Activated CD8-positive, alpha-beta memory T cell treated with anti-CD3 and anti-CD28 coated beads for 24 hours (primary cell): ENCODE results near the gene ANAPC2.
A peak's percentile ranks its signal among the peaks of the same experiment; 100 is the strongest.

ENCODE experiments used
- DNase-seq: peaks from one replicate; pipeline ENCODE4 v3.0.0-alpha.2; 2020

ANAPC2 gene, protein sequence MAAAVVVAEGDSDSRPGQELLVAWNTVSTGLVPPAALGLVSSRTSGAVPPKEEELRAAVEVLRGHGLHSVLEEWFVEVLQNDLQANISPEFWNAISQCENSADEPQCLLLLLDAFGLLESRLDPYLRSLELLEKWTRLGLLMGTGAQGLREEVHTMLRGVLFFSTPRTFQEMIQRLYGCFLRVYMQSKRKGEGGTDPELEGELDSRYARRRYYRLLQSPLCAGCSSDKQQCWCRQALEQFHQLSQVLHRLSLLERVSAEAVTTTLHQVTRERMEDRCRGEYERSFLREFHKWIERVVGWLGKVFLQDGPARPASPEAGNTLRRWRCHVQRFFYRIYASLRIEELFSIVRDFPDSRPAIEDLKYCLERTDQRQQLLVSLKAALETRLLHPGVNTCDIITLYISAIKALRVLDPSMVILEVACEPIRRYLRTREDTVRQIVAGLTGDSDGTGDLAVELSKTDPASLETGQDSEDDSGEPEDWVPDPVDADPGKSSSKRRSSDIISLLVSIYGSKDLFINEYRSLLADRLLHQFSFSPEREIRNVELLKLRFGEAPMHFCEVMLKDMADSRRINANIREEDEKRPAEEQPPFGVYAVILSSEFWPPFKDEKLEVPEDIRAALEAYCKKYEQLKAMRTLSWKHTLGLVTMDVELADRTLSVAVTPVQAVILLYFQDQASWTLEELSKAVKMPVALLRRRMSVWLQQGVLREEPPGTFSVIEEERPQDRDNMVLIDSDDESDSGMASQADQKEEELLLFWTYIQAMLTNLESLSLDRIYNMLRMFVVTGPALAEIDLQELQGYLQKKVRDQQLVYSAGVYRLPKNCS

DNA sequence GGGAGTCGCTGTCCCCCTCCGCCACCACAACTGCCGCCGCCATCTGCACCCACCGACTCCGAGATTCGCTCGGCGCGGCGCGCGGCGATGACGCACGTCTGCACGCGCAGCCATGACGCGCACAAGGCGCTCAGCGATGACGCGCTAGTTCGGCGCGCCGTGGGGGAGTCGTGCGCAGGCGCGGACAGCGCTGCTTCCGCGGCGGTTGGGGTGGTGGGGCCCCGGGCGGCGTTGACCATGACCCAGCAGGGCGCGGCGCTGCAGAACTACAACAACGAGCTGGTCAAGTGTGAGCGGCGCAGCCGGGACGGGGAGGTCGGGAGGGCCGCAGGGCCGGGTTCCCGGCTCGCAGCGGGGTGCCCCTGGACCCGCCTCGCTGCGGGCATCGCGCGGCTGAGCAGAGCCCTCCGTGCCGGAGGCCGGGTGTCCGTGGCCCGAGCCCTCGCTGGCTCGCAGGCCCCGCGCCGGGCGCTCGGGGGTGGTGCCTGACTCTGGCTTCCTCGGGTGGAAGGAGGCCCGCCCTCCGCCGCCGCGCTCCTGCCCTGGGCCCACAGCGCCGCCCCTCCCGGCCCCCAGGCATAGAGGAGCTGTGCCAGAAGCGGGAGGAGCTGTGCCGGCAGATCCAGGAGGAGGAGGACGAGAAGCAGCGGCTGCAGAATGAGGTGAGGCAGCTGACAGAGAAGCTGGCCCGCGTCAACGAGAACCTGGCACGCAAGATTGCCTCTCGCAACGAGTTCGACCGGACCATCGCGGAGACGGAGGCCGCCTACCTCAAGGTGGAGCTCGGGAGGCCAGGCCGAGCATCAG lies at the start of gene ANAPC2, which contains the start of gene SSNA1:
ANAPC2 (minus strand) TSS at position 71 of the 807 bp plus-strand sequence; CDS start at position 43, 28 bp downstream.
SSNA1 (plus strand) TSS at position 187 of the 807 bp plus-strand sequence; CDS start at position 238, 51 bp downstream.
- DNase-seq = peak; percentile 98

DNA sequence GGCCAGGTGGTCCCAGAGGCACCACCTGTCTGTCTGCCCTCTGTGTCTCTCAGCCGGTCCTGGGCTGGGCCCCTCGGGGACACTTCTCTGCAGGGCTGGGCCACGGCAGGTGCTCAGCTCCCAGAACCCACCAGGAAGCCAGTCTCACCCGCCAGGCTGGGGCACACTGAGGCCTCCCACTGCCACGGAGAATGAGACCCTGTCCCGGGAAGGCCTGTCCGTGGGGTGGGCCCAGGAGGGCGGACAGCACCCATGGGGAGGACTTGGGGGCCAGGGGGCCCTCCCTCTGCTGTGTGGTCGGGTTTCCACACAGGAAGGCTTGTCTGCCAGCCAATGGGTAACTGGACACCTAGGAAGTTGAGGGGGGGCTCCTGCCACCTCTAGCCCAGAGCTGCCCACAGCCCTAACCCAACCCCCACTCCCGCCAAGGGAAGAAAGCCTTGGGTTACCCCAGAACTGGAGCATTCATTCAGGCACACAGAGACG lies 48.6 kb upstream of the ANAPC2 start:
- DNase-seq = no peak

DNA sequence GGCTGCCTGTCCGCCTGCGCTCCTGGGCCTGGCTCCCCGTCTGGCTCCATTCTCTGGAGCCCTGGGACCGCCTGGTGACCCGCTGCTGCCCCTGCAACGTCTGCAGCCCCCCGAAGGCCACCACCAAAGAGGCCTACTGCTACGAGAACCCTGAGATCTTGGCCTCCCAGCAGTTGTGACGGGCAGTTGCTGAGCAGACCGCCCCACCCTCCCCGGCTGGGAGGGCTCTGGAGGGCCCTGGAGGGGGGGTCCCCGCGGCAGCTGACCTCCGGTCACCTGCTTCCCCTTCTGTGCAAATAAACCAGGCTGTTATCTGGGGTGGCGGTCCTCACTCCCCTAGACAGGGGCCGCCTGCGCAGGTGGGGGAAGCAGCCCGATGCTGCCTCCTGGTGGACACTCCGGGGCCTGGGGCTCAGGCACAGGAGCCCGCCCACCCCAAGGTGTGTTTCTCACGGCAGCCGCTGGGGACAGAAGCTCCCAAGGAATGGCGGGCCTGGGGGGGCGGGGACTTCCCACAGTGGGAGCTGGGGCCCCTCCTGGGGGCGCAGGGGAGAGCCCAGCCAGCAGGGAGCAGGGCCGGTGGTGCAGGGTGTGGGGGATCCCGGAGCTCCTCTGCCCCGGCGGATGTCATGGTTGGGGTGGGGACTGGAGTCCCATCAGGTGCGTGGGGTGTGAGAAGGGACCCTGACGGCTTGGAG lies 48.0 kb upstream of the ANAPC2 start:
- DNase-seq = peak; percentile 96

DNA sequence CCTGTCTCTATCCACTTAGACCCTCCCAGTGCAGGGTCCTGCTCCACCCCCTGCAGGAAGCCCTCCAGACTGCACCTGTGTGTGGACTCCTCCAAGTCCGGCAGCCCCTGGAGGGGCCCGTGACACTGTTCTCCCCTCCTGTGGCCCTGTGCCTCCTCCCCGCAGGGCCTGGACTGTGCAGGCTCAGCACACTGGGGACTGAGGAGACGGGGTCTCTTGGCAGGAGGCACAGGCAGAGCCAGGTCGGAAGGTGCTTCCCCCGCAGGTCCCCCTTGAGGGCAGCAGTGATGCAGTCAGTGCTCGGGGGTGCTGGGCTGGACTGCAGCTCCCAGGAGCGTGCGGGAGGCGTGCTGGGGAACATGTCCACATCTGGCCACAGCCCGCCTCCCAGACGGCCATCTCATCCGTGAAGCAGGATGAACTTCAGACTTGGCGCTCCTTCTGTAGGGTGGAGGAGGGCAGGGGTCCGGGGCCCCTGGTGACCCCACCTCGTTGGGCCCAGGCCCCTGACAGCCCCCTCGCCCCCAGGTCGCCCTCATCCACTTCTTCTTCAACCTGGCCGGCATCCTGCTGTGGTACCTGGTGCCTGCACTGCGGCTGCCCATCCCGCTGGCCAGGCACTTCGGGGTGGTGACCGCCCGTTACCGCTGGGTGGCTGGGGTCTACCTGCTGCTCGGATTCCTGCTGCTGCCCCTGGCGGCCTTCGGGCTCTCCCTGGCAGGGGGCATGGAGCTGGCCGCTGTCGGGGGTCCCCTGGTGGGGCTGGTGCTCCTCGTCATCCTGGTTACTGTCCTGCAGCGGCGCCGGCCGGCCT lies 47.3 kb upstream of the ANAPC2 start:
- DNase-seq = no peak

DNA sequence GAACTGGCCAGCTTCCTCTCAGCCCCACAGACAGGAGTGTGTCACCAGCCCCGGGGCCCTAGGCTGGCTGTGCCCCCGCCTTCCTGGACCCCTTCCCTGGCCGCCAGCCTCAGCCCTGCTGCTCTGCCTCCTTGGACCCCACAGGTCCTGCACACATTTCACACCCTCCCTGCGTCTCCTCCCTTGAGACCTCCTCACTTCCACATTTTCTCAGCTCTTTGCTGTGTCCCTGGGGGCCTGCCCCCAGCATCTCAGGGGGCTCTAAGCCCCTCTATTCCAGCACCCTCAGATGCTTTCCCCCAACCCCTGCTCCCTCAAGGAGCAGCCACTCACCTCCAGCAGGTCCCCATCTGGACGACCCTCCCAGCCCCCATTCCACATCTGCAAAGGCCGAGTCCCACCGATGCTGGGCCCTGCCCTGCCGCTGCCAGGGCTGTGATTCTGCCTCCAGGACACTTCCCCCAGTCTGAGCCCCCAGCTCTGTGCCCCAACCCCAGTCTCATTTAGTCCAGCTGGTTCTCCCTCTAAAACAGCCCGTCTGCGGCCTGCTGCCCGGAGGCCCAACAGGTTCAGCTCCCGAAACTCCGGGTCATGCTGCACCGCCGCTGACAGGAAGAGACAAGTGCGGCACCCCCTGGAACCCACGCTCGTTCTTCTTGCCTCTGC lies 46.5 kb upstream of the ANAPC2 start:
- DNase-seq = no peak

DNA sequence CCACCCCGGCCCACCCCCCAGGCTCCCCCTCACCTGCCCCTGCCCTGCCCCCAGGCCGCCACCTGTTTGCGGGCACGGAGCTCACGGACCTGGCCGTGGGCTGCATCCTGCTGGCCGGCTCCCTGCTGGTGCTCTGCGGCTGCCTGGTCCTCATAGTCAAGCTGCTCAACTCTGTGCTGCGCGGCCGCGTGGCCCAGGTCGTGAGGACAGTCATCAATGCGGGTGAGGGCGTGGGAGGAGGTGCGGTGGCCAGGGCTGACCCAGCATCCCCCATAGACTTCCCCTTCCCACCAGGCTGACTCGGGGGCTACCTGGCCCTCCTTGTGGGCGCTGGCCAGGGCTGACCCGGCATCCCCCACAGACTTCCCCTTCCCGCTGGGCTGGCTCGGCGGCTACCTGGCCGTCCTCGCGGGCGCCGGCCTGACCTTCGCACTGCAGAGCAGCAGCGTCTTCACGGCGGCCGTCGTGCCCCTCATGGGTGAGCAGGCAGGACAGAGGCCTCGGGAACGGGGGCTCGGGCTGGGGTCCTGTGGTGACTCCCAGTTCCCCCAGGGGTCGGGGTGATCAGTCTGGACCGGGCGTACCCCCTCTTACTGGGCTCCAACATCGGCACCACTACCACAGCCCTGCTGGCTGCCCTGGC lies 45.8 kb upstream of the ANAPC2 start:
- DNase-seq = no peak

DNA sequence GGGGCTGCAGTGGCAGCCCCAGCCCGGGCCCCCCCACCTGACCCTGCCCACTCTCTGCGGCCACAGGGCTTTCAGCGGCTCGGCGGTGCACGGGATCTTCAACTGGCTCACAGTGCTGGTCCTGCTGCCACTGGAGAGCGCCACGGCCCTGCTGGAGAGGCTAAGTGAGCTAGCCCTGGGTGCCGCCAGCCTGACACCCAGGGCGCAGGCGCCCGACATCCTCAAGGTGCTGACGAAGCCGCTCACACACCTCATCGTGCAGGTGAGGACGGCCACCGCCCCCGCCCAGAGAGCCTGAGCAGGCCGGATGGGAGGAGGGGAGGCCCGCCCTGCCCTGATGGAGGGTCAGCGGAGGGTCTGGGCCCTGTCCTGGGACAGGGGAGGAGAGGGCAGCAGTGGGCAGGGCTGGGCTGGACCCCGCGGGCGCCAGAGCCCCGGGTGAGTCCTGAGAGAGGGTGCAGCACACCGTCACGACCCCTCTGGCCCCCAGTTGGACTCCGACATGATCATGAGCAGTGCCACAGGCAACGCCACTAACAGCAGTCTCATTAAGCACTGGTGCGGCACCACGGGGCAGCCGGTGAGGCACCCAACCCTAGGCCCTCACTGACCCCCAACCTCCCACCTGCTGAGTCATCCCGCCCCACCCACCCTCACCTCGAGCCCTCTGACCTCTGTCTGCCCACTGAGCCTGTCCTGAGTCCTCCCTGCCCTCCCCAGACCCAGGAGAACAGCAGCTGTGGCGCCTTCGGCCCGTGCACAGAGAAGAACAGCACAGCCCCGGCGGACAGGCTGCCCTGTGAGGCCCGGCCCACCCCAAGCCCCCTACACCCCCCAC lies 45.0 kb upstream of the ANAPC2 start:
- no peak for DNase-seq

DNA sequence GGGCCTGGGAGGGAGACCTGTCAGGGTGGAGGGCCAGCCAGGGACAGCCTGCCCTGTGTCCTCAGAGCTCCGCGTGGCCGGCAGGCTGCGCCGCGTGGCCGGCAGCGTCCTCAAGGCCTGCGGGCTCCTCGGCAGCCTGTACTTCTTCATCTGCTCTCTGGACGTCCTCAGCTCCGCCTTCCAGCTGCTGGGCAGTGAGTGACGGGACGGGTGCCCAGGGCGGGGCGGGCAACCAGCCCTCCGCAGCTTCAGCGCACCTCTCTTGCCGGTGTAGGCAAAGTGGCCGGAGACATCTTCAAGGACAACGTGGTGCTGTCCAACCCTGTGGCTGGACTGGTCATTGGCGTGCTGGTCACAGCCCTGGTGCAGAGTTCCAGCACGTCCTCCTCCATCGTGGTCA lies 44.1 kb upstream of the ANAPC2 start:
- DNase-seq = no peak

DNA sequence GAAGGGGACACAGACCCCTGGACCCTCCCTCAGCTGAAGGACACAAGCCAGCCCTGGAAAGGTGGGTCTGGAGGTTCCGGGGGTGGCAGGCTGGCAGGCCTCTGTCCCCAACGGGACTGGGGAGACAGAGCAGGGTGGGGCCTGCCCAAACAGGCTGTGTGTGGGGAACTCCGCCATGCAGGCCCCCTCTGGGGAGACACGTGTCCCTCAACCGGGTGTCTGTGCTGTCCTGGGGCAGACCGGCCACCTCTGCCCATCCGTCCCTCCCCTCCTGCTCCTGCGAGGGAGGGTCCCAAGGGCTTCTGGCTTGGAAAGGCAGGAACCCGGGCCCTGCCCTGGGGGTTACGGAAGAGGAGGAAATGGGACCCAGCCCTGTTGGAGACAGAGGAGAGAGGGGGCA lies 43.7 kb upstream of the ANAPC2 start:
- DNase-seq = no peak

DNA sequence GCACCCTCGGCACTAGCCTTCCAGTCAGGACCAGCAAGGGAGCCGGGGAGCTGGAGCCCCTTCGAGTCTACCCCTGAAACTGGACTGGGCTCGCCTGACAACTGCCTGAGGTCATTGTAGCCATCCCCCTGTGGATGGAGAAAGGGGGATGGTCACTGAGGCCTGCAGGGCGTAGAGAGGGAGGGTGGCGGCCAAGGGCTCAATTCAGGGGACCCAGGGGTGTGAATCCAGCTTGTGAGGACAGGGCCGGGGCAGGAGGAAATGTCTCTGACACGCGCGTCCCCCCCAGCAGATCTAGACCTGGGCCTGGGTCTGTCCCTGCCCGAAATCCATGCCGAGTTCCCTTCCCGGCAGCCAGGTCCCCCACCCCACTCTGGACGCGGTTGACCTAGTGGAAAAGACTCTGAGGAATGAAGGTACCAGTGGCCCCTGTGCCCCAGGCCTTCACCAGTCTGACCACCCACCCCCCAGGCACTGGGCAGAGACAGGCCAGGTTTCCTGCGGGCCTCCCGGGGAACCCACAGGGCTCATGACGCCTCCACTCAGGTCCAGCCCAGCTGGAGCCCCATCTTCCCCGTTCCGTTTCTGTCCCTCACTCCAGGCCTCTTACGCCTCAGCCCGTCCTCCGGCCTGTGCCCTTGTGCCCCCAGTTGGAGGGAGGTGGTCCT lies 43.1 kb upstream of the ANAPC2 start:
- no peak for DNase-seq

DNA sequence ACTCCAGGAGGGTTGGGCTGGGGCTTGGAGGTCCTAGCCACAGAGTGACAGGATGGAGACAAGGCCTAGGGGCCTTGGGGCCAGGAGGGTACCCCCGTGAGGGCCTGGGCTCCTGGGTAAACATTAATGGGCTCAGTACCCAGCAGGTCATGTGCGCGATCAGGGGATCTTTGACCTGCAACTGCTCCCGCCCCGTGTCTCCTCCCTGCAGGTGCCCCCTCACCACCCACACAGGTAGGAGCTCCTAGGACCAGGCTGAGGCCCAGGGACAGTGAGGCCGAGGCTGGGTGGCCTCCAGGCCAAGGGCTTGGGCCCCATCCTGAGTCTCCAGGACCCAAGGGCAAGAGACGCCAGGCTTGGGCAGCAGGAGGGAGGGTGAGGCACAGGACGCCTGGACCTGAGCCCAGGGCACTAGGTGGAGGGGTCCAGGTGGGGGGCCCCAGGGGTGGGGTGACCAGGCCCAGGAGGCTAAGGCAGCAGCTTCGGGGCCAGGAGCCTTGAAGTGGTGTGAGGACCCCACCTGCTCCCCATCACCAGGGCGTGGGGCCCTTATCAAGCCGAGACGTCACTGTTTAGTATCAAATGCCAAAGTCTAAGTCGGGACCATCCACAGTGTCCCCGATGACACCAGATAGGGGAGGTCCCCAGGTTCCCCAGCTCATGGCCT lies 42.5 kb upstream of the ANAPC2 start, which contains the start of gene SLC34A3:
SLC34A3 (plus strand) TSS at position 197 of the 667 bp plus-strand sequence. CDS start 802 bp downstream, outside the sequence.
- DNase-seq = no peak

DNA sequence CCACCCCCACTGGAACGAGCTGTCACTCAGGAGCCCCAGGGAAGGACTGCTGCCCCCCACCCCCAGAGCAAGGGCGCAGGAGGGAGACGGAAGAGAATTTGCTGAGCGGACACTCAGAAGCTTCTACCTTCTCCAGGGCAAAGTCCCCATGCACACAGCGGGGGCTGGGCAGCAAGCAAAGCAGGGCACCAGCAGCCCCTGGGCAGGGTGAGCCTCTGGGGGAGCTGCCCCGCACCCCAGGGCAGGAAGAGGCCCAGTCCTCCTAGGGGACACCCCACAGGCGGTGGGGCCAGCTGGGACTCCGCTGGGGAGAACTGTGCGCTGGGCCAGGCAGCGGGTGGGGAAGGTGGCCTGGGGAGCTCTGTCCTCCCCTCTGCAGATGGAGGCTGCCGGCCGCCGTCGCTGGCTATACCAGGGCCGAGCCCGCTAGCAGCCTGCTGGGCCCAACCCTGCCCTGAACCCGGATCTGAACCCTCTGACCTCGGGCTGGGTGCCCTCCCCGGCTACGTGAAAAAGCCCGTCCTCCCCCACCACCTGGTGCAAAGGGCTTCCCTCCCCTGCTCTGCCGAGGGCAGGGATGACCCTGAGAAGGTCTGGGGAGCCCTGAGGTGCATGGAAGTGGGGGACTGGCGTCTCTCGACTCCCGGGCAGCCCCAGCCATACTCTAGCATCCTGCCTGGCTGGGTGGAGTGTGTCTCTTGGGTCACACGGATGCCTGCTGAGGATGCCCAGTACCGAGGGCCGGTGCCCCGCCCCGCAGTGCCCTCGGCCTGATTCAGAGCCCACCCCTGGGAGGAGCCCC lies 41.7 kb upstream of the ANAPC2 start:
- no peak for DNase-seq

DNA sequence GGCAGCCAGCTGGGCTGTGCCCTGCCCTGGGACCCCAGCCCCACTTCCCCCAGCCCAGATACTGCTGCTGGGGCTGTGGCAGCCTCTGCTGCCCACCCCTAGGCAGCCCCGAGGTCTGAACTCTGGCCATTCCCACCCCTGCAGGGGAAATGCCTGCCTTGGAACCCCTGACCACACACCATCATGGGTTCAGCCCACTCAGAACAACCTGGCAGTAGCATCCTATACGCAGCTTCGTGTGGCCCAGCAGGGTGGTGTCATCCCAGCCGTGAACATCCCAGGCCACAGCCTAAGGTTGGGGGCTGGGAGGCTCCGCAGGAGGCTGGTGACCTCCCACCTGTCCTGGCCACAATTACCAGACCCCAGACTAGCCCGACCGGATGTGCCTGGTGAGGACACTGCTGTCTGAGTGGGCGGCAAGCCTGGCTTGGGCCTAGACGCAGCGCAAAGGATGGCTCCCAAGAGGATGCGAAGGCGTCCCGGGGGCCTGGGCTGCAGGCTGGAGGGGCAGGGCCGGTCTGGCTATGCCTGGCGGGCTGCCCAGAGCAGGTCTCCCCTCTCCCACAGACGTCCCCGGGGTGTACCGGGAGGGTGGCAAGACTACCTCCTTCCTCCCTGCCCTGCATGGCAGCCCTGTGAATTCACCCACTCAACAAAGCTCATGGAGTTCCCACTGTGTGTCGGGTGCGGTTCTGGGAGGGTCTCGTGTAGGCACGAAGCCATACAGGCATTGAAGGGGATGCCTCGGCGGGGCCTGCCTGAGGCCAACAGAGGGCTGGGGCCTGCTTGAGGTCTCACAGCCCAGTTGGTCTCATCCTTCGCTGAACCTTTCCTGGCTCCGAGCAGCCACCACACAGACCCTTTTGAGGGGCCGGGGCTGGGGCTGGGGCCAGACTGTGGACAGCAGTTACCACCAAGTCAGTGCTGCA lies 40.9 kb upstream of the ANAPC2 start:
- DNase-seq = no peak

DNA sequence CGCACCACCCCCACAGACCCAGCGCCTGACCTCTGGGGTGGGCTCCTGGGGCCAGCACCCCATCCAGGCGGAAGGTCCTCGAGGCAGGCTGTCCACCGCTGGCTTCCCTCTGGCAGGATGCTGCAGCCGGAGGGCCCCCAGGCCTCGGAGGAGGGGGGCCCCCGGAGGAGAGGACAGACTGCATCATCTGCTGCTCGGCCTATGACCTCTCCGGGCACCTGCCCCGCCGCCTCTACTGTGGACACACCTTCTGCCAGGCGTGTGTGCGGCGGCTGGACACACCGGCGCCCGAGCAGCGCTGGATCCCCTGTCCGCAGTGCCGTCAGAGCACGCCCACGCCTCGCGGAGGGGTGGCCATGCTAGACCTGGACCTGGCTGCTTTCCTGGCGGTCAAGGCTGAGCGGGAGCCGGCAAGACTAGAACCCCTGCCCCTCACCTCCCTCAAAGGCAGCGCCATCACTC lies 40.2 kb upstream of the ANAPC2 start:
- DNase-seq = no peak

DNA sequence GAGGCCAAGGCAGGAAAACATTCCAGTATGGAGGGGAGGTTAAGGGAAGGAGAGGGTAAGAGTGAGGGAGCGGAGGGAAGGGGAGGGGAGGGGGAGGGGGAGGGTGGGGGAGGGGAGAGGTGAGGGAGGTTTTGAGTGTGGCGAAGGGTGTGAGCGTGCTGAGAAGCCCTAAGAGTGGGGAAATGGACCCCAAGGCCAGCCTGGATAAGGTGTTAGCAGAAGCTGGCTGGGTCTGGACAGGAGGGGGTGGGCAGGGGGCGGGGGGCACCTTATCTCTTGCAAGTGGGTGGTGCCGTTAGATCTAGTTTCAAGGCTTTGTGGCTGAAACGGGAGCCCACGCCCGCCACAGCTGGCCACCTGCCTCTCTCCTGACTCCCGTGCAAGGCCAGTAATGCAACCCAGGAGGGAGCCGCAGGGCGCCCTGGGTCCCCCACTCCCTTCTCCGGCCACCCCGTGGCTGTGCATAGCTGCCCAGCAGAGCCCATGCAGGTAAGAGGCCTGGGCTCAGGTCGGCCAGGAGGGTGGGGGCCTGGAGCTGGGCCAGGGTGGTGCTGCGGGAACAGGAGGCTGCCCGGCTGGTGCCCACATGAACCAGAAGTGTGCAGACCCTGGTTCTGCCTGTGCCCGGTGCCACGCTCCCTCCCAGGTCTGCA lies 39.6 kb upstream of the ANAPC2 start:
- no peak for DNase-seq
